Measurements from ENCODE around the gene RPL37.
"Not testable (repeated sequence)": the region's sequence is repeated elsewhere in the genome, so short reads cannot be mapped to it uniquely, and the experiment has no call there.

Gene RPL37

DNA sequence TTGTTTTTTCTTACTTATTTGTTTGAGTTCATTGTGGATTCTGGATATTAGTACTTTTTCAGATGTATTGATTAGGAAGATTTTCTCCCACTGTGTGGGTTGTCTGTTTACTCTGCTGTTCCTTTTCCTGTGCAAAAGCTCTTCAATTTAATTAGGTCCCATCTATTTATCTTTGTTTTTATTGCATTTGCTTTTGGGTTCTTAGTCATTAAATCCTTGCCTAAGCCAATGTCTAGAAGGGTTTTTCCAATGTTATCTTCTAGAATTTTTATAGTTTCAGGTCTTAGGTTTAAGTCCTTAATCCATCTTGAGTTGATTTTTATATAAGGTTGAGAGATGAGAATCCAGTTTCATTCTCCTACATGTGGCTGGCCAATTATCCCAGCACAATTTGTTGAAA lies 40.7 kb downstream of the RPL37 start:
- not testable (repeated sequence) for DNase-seq

DNA sequence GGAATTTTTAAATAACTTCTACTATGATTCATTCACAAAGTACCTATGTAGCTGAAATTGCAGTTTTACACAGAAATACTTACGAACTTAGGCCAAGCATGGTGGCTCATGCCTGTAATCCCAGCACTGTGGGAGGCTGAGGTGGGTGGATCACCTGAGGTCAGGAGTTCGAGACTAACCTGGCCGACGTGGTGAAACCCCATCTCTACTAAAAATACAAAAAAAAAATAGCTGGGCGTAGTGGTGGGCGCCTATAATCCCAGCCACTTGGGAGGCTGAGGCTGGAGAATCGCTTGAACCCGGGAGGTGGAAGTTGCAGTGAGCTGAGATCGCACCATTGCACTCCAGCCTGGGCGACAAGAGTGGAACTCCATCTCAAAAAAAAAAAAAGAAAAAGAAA lies 42.3 kb downstream of the RPL37 start:
- DNase-seq = not testable (repeated sequence)

GRCh38 chr5:40791715-40792139 lies 43.3 kb downstream of the RPL37 start:
- no peak for DNase-seq

DNA sequence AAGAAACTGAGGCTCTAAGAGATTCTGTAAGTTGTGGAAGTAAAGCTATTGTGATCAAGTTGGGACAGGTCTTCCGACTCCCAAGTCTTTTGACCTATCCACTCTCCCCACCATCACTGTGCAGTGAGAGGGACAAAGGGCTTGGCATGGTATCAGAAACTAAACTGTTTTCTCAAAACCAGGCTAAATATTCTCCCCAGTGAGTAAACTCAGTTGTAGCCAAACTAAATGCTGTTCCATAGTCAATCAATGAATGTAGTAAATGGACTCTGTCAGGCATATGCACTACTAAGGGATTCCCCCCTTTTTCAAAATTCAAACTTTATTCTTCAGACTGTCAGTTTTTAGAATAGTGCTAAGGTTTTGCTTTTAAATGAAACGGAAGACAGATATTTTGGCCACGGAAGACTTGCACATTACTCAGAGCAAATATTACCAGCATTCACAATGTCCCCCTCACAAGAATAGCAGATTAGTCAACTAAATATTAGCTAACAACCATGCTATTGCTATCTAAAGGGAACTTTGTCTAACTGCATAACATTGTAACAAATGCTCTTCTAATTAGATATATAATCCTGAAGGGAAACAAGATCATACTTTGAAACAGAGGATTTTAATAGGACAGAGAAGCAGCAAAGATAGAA lies 44.0 kb downstream of the RPL37 start:
- DNase-seq = no peak

GRCh38 chr5:40788941-40789340 lies 46.1 kb downstream of the RPL37 start:
- not testable (repeated sequence) for DNase-seq

DNA sequence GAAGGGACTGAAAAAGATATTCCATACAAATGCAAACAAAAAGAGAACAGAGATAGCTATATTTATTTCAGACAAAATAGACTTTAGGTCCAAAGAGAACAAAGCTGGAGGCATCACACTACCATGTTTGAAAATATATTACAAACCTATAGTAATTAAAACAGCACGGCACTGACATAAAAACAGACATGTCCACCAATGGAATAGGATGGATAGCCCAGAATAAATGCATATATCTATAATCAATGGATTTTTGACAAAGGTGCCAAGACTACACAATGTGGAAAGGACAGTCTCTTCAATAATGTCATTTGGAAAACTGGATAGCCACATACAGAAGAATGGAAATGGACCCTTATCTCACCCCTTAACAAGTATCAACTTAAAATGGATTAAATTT lies 47.0 kb downstream of the RPL37 start:
- DNase-seq = no peak

DNA sequence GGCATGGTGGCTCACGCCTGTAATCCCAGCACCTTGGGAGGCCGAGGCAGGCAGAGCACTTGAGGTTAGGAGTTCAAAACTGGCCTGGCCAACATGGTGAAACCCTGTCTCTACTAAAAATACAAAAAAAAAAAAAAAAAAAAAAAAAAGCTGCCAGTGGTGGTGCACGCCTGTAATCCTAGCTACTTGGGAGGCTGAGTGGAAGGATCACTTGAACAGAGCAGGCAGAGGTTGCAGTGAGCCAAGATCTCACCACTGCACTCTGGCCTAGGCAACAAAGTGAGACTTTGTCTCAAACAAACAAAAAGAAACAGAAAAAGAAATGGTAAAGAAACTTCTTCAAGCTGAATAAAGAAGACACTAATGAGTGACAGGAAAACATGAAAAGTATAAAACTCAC lies 48.4 kb downstream of the RPL37 start:
- not testable (repeated sequence) for DNase-seq

GRCh38 chr5:40784916-40785315 lies 50.1 kb downstream of the RPL37 start:
- DNase-seq = no peak

- DNase-seq = no peak
Measured at GRCh38 chr5:40784027-40784653, 50.9 kb downstream of the RPL37 start.

GRCh38 chr5:40781843-40782409 lies 53.1 kb downstream of the RPL37 start:
- DNase-seq = peak; percentile 49

- DNase-seq = no peak
Measured at GRCh38 chr5:40780858-40781257, 54.2 kb downstream of the RPL37 start.

- no peak for DNase-seq
Measured at GRCh38 chr5:40780199-40780598, 54.8 kb downstream of the RPL37 start.

DNA sequence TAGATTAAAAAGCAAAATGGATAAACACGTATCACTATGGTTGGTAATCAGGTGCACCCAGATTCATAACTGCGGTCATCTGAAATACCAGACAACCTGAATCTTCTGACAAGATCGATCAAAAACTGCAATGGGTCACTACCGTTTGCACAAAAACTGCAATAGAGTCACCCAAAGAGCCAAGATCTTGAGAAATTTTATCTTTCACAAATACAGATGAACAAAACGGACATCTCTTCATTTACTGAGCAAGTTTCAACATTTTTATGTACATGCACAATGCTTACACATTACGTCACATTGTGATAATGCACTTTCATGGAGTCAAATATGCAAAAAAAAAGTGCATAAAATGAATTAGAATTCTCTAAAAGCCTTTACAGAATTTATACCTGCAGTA lies 55.5 kb downstream of the RPL37 start:
- no peak for DNase-seq

DNA sequence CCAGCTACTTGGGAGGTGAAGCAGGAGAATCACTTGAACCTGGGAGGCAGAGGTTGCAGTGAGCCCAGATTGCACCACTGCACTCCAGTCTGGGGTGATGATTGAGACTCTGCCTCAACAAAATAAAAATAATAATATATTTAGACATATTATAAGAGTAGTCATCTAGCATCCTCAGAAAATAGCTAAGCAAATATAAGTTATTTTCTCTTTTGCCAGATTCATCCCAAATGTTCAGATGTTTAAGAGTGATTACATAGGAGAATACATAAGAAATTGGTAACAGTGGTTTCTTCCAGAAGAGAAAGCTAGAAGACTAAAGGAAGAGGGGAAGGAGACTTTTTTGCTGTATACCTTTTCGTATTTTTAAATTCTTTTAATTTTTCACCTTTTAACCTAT lies 56.9 kb downstream of the RPL37 start:
- DNase-seq = no peak

DNA sequence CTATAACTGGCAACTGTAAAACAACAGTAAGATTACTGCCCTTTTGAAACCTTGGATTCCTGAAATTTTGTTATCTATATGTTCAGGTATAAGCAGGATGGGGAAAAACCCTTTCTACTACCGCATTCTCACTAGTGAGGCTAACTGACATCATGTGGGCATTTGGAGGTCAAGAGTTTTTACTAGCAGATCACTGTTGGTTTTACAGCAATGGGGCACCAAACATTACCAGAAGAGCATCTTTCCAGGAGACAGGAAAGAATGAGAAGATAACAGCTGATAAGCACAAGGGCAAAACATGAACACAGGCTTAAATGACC lies 58.4 kb downstream of the RPL37 start:
- peak; percentile 51 for DNase-seq

DNA sequence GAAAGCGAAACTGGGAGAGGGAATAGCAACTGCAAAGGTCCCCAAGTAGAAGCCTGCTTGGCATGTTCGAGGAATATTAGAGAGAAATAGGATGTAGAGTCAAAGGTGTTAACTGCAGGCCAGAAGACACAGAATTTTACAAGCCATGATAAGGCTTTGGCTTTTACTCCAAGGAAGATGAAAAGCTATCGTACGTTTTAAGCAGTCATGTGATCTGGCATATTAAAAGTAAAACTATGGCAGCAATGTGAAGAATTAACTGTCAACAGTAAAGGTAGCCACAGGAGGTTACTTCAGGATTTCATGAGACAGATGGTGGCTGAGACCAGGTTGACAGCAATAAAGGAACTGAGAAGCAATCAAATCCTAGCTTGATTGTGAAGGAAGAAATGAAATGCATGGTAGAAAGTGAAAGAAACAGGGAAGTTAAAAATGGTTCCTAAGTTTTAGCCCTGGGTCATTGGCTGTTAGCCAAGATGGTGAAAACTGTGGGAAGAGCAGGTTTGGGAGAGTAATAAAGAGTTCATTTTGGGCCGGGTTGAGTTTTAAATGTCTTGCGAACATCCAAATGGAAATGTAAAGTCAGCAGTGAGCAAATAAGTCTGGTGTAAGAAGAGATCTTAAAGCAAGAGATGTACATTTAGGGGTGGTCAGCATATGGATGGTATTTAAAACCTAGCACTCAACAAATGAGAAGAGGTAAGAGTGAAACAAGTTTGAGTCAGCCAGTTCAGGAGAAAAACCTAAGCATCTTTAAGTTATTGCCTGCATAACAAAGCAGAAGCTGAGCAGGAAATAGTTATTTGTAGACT lies 59.0 kb downstream of the RPL37 start:
- DNase-seq = no peak
